SK-N-SH treated with all-trans-retinoic acid at 6 μM for 48 hours (cell line): Measurements from ENCODE around the gene CHRM1.

Experiments
- ATAC-seq: fragments of 200-7000 bp; cut with Tn5 transposase; 3 replicates; pipeline ENCODE4 v1.9.1; 2020; ENCODE audit warnings: mild to moderate bottlenecking, moderate library complexity
- ARNTL ChIP-seq: fragments of 450-650 bp; formaldehyde crosslinking; IDR thresholded peaks from 2 replicates; pipeline ENCODE4 v1.5.0; 2020; ENCODE audit warnings: low read depth, mild to moderate bottlenecking, moderate library complexity, borderline replicate concordance
- BACH2 ChIP-seq: fragments of 250-450 bp; sonication (Bioruptor Pico); IDR thresholded peaks from 2 replicates; pipeline ENCODE4 v1.9.0; 2021; ENCODE audit warnings: mild to moderate bottlenecking, borderline replicate concordance
- CSDC2 ChIP-seq: fragments of 250-450 bp; sonication (Bioruptor Pico); IDR thresholded peaks from 2 replicates; pipeline ENCODE4 v1.5.0; 2020; ENCODE audit warnings: mild to moderate bottlenecking, moderate library complexity
- ESRRG ChIP-seq: fragments of 250-450 bp; sonication (Bioruptor Pico); IDR thresholded peaks from 2 replicates; pipeline ENCODE4 v1.6.1; 2021; ENCODE audit warnings: mild to moderate bottlenecking
- GLIS3 ChIP-seq: fragments of 250-450 bp; sonication (Bioruptor Pico); IDR thresholded peaks from 2 replicates; pipeline ENCODE4 v1.5.0; 2020; ENCODE audit warnings: mild to moderate bottlenecking, moderate library complexity
- ISL1 ChIP-seq: fragments of 250-450 bp; sonication (Bioruptor Pico); IDR thresholded peaks from 2 replicates; pipeline ENCODE4 v2.1.2; 2022; ENCODE audit warnings: mild to moderate bottlenecking, moderate library complexity
- PPARA ChIP-seq: fragments of 250-450 bp; sonication (Bioruptor Pico); IDR thresholded peaks from 2 replicates; pipeline ENCODE4 v1.5.0; 2020; ENCODE audit warnings: mild to moderate bottlenecking, borderline replicate concordance
- RARB ChIP-seq: fragments of 250-450 bp; sonication (Bioruptor Pico); IDR thresholded peaks from 2 replicates; pipeline ENCODE4 v1.8.0; 2021; ENCODE audit warnings: mild to moderate bottlenecking, moderate library complexity
- SNAI2 ChIP-seq: fragments of 250-450 bp; sonication (Bioruptor Pico); IDR thresholded peaks from 2 replicates; pipeline ENCODE4 v1.5.0; 2020; ENCODE audit warnings: mild to moderate bottlenecking, moderate library complexity
- TCF4 ChIP-seq: fragments of 250-450 bp; sonication (Bioruptor Pico); IDR thresholded peaks from 2 replicates; pipeline ENCODE4 v1.8.0; 2021; ENCODE audit warnings: mild to moderate bottlenecking, moderate library complexity, borderline replicate concordance
- TOX ChIP-seq: fragments of 250-450 bp; sonication (Bioruptor Pico); IDR thresholded peaks from 2 replicates; pipeline ENCODE4 v1.8.0; 2021; ENCODE audit warnings: mild to moderate bottlenecking, moderate library complexity, borderline replicate concordance
- ZC3H10 ChIP-seq: fragments of 250-450 bp; sonication (Bioruptor Pico); IDR thresholded peaks from 2 replicates; pipeline ENCODE4 v1.5.1; 2021; ENCODE audit warnings: mild to moderate bottlenecking, moderate library complexity
- ZFP3 ChIP-seq: fragments of 250-450 bp; sonication (Bioruptor Pico); IDR thresholded peaks from 2 replicates; pipeline ENCODE4 v1.5.0; 2020; ENCODE audit warnings: mild to moderate bottlenecking, moderate library complexity
- ZFP30 ChIP-seq: fragments of 450-650 bp; formaldehyde crosslinking; IDR thresholded peaks from 2 replicates; pipeline ENCODE4 v1.5.0; 2022; ENCODE audit warnings: mild to moderate bottlenecking, moderate library complexity
- ZNF70 ChIP-seq: fragments of 450-650 bp; formaldehyde crosslinking; IDR thresholded peaks from 2 replicates; pipeline ENCODE4 v1.5.0; 2020; ENCODE audit warnings: mild to moderate bottlenecking, moderate library complexity
- ZNF8 ChIP-seq: fragments of 450-650 bp; formaldehyde crosslinking; IDR thresholded peaks from 2 replicates; pipeline ENCODE4 v1.5.0; 2020; ENCODE audit warnings: mild to moderate bottlenecking, moderate library complexity
- TF ChIP-seq, protein P1 (sequence below): fragments of 250-450 bp; sonication (Bioruptor Pico); IDR thresholded peaks from 2 replicates; pipeline ENCODE4 v1.8.0; 2020; ENCODE audit warnings: mild to moderate bottlenecking, moderate library complexity, borderline replicate concordance
- TF ChIP-seq, protein P2 (sequence below): fragments of 250-450 bp; sonication (Bioruptor Pico); IDR thresholded peaks from 2 replicates; pipeline ENCODE4 v1.5.0; 2020; ENCODE audit warnings: mild to moderate bottlenecking, moderate library complexity
- TF ChIP-seq, protein P3 (sequence below): fragments of 250-450 bp; sonication (Bioruptor Pico); IDR thresholded peaks from 2 replicates; pipeline ENCODE4 v1.5.1; 2020; ENCODE audit warnings: low read depth, mild to moderate bottlenecking, moderate library complexity
- TF ChIP-seq, protein P4 (sequence below): fragments of 250-450 bp; sonication (Bioruptor Pico); IDR thresholded peaks from 2 replicates; pipeline ENCODE4 v1.5.1; 2021; ENCODE audit warnings: mild to moderate bottlenecking, moderate library complexity

The CHRM1 gene

DNA sequence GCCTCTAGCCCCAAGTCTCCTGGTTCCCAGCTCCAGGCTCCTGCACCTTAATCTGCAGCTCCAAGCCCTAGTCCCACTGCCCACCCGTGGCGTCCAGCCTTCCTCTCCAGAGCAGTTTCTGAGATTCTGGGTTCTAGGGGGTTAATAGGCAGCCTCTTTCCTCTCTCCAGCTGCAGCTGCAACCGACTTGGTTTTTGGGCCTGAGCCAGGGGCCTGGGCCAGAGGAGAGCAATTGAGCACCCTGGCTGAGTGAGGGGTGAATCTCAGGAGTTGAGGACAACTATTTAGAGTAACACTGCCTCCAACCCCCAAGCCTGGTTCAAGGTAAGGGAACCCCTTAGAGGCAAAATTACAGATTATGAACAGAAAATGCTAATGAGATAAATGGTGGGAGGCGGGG is 9.0 kb upstream of the CHRM1 start (continued):
- TF ChIP-seq, protein P1, sequence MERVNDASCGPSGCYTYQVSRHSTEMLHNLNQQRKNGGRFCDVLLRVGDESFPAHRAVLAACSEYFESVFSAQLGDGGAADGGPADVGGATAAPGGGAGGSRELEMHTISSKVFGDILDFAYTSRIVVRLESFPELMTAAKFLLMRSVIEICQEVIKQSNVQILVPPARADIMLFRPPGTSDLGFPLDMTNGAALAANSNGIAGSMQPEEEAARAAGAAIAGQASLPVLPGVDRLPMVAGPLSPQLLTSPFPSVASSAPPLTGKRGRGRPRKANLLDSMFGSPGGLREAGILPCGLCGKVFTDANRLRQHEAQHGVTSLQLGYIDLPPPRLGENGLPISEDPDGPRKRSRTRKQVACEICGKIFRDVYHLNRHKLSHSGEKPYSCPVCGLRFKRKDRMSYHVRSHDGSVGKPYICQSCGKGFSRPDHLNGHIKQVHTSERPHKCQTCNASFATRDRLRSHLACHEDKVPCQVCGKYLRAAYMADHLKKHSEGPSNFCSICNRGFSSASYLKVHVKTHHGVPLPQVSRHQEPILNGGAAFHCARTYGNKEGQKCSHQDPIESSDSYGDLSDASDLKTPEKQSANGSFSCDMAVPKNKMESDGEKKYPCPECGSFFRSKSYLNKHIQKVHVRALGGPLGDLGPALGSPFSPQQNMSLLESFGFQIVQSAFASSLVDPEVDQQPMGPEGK (CRISPR knock-in tag): no peak

DNA sequence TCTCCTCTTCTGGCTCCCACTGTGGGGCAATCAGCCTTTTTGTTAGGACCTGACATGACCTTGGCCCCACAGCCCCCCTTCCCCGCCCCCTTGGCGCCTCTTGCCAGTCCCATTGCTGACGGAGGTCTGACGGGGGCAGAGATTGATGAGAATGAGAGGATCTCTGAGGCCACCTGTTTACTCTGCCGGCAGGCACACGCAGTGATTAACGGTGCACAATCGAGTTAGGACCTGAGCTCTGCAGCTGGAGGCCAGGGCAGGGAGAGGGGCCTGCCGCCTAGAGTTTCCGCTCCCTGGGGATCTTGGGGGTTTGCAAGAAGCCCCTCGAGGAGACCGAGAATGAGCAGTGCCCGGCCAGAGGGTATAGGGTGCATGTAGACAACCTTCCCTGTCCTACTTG is 6.8 kb upstream of the CHRM1 start:
- TF ChIP-seq ZFP30 (no peak), ZNF70 (CRISPR knock-in tag) (no peak), TOX (CRISPR knock-in tag) (no peak), ESRRG (CRISPR knock-in tag) (no peak), BACH2 (CRISPR knock-in tag) (no peak), CSDC2 (CRISPR knock-in tag) (no peak), ISL1 (CRISPR knock-in tag) (no peak), RARB (CRISPR knock-in tag) (no peak), GLIS3 (CRISPR knock-in tag) (no peak), ZNF8 (no peak), ARNTL (CRISPR knock-in tag) (no peak), SNAI2 (CRISPR knock-in tag) (no peak), ZC3H10 (CRISPR knock-in tag) (no peak), PPARA (CRISPR knock-in tag) (no peak), ZFP3 (CRISPR knock-in tag) (no peak)
- TF ChIP-seq, protein P2, sequence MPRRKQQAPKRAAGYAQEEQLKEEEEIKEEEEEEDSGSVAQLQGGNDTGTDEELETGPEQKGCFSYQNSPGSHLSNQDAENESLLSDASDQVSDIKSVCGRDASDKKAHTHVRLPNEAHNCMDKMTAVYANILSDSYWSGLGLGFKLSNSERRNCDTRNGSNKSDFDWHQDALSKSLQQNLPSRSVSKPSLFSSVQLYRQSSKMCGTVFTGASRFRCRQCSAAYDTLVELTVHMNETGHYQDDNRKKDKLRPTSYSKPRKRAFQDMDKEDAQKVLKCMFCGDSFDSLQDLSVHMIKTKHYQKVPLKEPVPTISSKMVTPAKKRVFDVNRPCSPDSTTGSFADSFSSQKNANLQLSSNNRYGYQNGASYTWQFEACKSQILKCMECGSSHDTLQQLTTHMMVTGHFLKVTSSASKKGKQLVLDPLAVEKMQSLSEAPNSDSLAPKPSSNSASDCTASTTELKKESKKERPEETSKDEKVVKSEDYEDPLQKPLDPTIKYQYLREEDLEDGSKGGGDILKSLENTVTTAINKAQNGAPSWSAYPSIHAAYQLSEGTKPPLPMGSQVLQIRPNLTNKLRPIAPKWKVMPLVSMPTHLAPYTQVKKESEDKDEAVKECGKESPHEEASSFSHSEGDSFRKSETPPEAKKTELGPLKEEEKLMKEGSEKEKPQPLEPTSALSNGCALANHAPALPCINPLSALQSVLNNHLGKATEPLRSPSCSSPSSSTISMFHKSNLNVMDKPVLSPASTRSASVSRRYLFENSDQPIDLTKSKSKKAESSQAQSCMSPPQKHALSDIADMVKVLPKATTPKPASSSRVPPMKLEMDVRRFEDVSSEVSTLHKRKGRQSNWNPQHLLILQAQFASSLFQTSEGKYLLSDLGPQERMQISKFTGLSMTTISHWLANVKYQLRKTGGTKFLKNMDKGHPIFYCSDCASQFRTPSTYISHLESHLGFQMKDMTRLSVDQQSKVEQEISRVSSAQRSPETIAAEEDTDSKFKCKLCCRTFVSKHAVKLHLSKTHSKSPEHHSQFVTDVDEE (CRISPR knock-in tag): no peak
- TF ChIP-seq, protein P3, sequence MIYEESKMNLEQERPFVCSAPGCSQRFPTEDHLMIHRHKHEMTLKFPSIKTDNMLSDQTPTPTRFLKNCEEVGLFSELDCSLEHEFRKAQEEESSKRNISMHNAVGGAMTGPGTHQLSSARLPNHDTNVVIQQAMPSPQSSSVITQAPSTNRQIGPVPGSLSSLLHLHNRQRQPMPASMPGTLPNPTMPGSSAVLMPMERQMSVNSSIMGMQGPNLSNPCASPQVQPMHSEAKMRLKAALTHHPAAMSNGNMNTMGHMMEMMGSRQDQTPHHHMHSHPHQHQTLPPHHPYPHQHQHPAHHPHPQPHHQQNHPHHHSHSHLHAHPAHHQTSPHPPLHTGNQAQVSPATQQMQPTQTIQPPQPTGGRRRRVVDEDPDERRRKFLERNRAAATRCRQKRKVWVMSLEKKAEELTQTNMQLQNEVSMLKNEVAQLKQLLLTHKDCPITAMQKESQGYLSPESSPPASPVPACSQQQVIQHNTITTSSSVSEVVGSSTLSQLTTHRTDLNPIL (CRISPR knock-in tag): no peak
- TF ChIP-seq, protein P4, sequence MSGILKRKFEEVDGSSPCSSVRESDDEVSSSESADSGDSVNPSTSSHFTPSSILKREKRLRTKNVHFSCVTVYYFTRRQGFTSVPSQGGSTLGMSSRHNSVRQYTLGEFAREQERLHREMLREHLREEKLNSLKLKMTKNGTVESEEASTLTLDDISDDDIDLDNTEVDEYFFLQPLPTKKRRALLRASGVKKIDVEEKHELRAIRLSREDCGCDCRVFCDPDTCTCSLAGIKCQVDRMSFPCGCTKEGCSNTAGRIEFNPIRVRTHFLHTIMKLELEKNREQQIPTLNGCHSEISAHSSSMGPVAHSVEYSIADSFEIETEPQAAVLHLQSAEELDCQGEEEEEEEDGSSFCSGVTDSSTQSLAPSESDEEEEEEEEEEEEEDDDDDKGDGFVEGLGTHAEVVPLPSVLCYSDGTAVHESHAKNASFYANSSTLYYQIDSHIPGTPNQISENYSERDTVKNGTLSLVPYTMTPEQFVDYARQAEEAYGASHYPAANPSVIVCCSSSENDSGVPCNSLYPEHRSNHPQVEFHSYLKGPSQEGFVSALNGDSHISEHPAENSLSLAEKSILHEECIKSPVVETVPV (CRISPR knock-in tag): no peak

DNA sequence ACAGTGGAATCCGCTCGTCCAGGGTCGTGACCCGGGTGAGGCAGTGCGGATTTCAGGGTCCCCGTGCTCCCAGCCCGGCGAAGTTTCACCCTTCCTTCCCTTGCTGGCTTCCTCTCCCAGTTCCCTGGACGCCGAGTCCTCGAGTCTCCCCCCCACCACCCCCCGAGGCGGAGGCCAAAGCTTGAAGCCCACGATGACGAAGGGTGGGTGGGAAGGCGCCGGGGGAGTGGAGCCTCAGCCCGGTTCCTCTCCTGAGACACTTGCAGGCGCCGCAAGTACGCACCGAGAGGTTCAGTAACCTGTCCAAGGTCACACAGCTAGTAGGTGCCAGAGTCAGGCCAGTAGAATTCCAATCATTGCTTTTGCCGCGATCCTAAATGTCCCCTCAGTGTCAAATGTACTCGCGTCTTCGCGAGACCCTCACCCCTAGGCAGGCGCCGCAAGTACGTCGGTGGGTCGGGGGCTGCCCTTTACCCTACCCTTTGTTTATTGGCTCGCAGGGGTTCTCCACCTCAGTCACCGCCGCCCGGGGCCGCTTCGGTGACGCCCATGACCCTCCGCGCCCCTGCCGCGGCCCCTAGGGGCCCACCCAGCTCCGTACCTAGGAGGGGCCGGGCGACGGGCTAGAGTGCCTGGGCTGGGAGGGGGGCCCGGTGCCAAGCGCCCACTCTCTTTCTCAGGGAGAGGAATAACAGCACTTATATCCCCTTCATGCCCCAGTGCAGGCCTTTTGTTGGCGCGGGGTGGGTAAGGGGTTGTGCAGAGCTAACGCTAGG is 5.7 kb upstream of the CHRM1 start:
- no peak for ATAC-seq
- TF ChIP-seq SNAI2 (CRISPR knock-in tag) (no peak), ISL1 (CRISPR knock-in tag) (no peak), TCF4 (no peak), ZFP3 (CRISPR knock-in tag) (no peak), ESRRG (CRISPR knock-in tag) (no peak), ZNF8 (no peak), PPARA (CRISPR knock-in tag) (no peak)
- TF ChIP-seq, protein P1 (CRISPR knock-in tag): no peak
- TF ChIP-seq, protein P3 (CRISPR knock-in tag): no peak

More for the DNA sequence above, 6.8 kb upstream of the CHRM1 start:
- peak; percentile 17; the same call in 1 of the 3 replicates for ATAC-seq
